DOHH2 (cell line): ENCODE measurements around the gene DHRS12.

Experiments
- H3F3A ChIP-seq: fragments of 200-600 bp; sonication (generic), shearing (Covaris generic); 2 replicates; pipeline ENCODE4 v1.6.0; 2016; ENCODE audit warnings: antibody characterized with exemption, mild to moderate bottlenecking; ENCODE audit not compliant: control insufficient read depth, insufficient read depth
- H3K27ac ChIP-seq: fragments of 200-600 bp; sonication (generic); 2 replicates; pipeline ENCODE4 v1.5.1; 2014; ENCODE audit warnings: low read depth, mild to moderate bottlenecking, low read length, moderate library complexity
- H3K27me3 ChIP-seq: fragments of 200-600 bp; sonication (generic); 2 replicates; pipeline ENCODE4 v1.6.1; 2014; ENCODE audit warnings: mild to moderate bottlenecking, low read length, mixed read lengths; ENCODE audit not compliant: control insufficient read depth
- H3K36me3 ChIP-seq: fragments of 200-600 bp; sonication (generic); 2 replicates; pipeline ENCODE4 v1.6.1; 2014; ENCODE audit warnings: mild to moderate bottlenecking, low read length, moderate library complexity, mixed read lengths; ENCODE audit not compliant: control insufficient read depth
- H3K4me1 ChIP-seq: fragments of 200-600 bp; sonication (generic); 2 replicates; pipeline ENCODE4 v1.6.1; 2014; ENCODE audit warnings: mild to moderate bottlenecking, low read length, mixed read lengths; ENCODE audit not compliant: control insufficient read depth
- H3K4me2 ChIP-seq: fragments of 200-600 bp; sonication (generic); 2 replicates; pipeline ENCODE4 v1.6.0; 2014; ENCODE audit warnings: mild to moderate bottlenecking, low read length, moderate library complexity
- H3K4me3 ChIP-seq: fragments of 200-600 bp; sonication (generic); 2 replicates; pipeline ENCODE4 v1.5.1; 2014; ENCODE audit warnings: mild to moderate bottlenecking, low read length, mixed read lengths
- H3K79me2 ChIP-seq: fragments of 200-600 bp; sonication (generic); 2 replicates; pipeline ENCODE4 v1.6.1; 2014; ENCODE audit warnings: mild to moderate bottlenecking, low read length, mixed read lengths; ENCODE audit not compliant: control insufficient read depth
- H3K9me2 ChIP-seq: fragments of 200-600 bp; sonication (generic); replicated peaks from 2 replicates; pipeline ENCODE4 v1.6.1; 2014; ENCODE audit warnings: mild to moderate bottlenecking, low read length, mixed read lengths; ENCODE audit not compliant: control insufficient read depth
- H3K9me3 ChIP-seq: fragments of 200-600 bp; sonication (generic); 2 replicates; pipeline ENCODE4 v1.6.1; 2014; ENCODE audit warnings: antibody characterized with exemption, low read length, mixed read lengths; ENCODE audit not compliant: control insufficient read depth, insufficient read depth
- H4K20me1 ChIP-seq: fragments of 200-600 bp; sonication (generic); 2 replicates; pipeline ENCODE4 v1.6.0; 2014; ENCODE audit warnings: low read depth, mild to moderate bottlenecking, antibody characterized with exemption, low read length, moderate library complexity; ENCODE audit not compliant: control insufficient read depth, insufficient read depth
- EZH2phosphoT487 ChIP-seq: fragments of 200-600 bp; sonication (generic); IDR thresholded peaks from 2 replicates; pipeline ENCODE4 v1.6.1; 2017; ENCODE audit warnings: borderline replicate concordance, mild to moderate bottlenecking, antibody characterized with exemption, low read length, moderate library complexity, mixed read lengths
- TF ChIP-seq, protein P1 (sequence below): fragments of 200-600 bp; sonication (generic); IDR thresholded peaks from one replicate; pipeline ENCODE4 v1.5.1; 2014; ENCODE audit warnings: antibody characterized with exemption, mild to moderate bottlenecking, low read depth, low read length; ENCODE audit not compliant: poor library complexity, severe bottlenecking

Gene DHRS12

DNA sequence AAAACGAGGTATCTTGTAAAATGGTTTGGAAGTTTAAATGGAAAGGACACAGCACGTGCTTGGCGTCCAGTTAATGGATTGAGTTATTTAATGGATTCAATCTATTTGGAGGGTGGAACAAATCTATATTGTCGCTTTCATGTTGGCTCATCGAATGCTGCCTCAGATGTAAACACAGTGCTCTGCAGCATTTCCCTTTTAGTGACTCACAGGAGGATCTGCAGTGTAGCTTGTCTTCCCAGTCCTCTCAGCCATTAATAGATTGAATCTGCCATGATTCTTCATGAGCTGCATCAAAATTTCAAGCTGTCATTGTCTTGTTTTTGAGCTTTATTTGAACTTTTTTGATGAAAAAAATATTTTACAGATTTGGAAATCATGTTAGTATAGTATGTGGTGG, 44.7 kb downstream of the DHRS12 start:
- Histone ChIP-seq H3K4me1 (peaks cover under 1% of the 10 kb centered on the region; the same call in 1 of the 2 replicates), H3K79me2 (no peaks in the 10 kb centered on the region), H3K27me3 (no peaks in the 10 kb centered on the region), H3K36me3 (no peaks in the 10 kb centered on the region), H3K4me3 (no peak overlapping the region), H3K4me2 (no peak overlapping the region), H4K20me1 (no peaks in the 10 kb centered on the region), H3K27ac (no peak overlapping the region), H3F3A (no peaks in the 10 kb centered on the region), H3K9me2 (no peaks in the 10 kb centered on the region), H3K9me3 (no peaks in the 10 kb centered on the region)
- TF ChIP-seq, protein P1, sequence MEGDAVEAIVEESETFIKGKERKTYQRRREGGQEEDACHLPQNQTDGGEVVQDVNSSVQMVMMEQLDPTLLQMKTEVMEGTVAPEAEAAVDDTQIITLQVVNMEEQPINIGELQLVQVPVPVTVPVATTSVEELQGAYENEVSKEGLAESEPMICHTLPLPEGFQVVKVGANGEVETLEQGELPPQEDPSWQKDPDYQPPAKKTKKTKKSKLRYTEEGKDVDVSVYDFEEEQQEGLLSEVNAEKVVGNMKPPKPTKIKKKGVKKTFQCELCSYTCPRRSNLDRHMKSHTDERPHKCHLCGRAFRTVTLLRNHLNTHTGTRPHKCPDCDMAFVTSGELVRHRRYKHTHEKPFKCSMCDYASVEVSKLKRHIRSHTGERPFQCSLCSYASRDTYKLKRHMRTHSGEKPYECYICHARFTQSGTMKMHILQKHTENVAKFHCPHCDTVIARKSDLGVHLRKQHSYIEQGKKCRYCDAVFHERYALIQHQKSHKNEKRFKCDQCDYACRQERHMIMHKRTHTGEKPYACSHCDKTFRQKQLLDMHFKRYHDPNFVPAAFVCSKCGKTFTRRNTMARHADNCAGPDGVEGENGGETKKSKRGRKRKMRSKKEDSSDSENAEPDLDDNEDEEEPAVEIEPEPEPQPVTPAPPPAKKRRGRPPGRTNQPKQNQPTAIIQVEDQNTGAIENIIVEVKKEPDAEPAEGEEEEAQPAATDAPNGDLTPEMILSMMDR, result no peak
- no peak for TF ChIP-seq EZH2phosphoT487

- no peaks in the 10 kb centered on the region for H4K20me1 ChIP-seq
- no peak overlapping the region for H3K27ac ChIP-seq
- H3K4me3 ChIP-seq, result no peak overlapping the region
- H3K9me2 ChIP-seq, result no peaks in the 10 kb centered on the region
- no peak overlapping the region for H3K4me2 ChIP-seq
- no peaks in the 10 kb centered on the region for H3K27me3 ChIP-seq
- H3K79me2 ChIP-seq, result no peaks in the 10 kb centered on the region
- no peaks in the 10 kb centered on the region for H3F3A ChIP-seq
- TF ChIP-seq EZH2phosphoT487, result no peak
- TF ChIP-seq, protein P1, result no peak
- H3K36me3 ChIP-seq, result no peaks in the 10 kb centered on the region
- no peaks in the 10 kb centered on the region for H3K9me3 ChIP-seq
- H3K4me1 ChIP-seq, result no peaks in the 10 kb centered on the region
Observed at GRCh38 chr13:51758691-51759090, 45.3 kb downstream of the DHRS12 start.

GRCh38 chr13:51756651-51757050, 47.3 kb downstream of the DHRS12 start:
- Histone ChIP-seq H3K9me3 (no peaks in the 10 kb centered on the region), H3K79me2 (no peaks in the 10 kb centered on the region), H4K20me1 (no peaks in the 10 kb centered on the region), H3K4me1 (no peaks in the 10 kb centered on the region), H3K27me3 (no peaks in the 10 kb centered on the region), H3K36me3 (no peaks in the 10 kb centered on the region), H3K4me3 (no peak overlapping the region), H3K4me2 (no peak overlapping the region), H3K9me2 (no peaks in the 10 kb centered on the region), H3K27ac (no peak overlapping the region), H3F3A (no peaks in the 10 kb centered on the region)
- TF ChIP-seq, protein P1, result no peak
- no peak for TF ChIP-seq EZH2phosphoT487
